Frontal cortex (tissue), 4 donors: ENCODE results near the gene NAV2. TPM values are rescaled to one million over a fixed set of nuclear protein-coding genes. Genes with fewer than 3 reads are reported as not detected.

Experiments used
- DNase-seq, 2 donors: peaks; one replicate each; pipeline ENCODE4 v3.0.0; 2012; ENCODE audit warnings: low spot score in 2 of 2
- FAIRE-seq: peaks from 2 replicates; lab custom pipeline; 2012; peaks lifted over from hg19 to GRCh38; lab: Jason Lieb, UNC
- total RNA-seq: library from RNA; depleted of rRNA; stranded (reverse); fragments of >200 nt; gene quantifications from one replicate; pipeline ENCODE4 v1.2.3, GENCODE V29; 2014
- donor health status: control.
- donor health status: control.
- donor health status: control.

Gene NAV2, protein sequence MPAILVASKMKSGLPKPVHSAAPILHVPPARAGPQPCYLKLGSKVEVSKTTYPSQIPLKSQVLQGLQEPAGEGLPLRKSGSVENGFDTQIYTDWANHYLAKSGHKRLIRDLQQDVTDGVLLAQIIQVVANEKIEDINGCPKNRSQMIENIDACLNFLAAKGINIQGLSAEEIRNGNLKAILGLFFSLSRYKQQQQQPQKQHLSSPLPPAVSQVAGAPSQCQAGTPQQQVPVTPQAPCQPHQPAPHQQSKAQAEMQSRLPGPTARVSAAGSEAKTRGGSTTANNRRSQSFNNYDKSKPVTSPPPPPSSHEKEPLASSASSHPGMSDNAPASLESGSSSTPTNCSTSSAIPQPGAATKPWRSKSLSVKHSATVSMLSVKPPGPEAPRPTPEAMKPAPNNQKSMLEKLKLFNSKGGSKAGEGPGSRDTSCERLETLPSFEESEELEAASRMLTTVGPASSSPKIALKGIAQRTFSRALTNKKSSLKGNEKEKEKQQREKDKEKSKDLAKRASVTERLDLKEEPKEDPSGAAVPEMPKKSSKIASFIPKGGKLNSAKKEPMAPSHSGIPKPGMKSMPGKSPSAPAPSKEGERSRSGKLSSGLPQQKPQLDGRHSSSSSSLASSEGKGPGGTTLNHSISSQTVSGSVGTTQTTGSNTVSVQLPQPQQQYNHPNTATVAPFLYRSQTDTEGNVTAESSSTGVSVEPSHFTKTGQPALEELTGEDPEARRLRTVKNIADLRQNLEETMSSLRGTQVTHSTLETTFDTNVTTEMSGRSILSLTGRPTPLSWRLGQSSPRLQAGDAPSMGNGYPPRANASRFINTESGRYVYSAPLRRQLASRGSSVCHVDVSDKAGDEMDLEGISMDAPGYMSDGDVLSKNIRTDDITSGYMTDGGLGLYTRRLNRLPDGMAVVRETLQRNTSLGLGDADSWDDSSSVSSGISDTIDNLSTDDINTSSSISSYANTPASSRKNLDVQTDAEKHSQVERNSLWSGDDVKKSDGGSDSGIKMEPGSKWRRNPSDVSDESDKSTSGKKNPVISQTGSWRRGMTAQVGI (N-terminal part only)
- 15.5 TPM for total RNA-seq

DNA sequence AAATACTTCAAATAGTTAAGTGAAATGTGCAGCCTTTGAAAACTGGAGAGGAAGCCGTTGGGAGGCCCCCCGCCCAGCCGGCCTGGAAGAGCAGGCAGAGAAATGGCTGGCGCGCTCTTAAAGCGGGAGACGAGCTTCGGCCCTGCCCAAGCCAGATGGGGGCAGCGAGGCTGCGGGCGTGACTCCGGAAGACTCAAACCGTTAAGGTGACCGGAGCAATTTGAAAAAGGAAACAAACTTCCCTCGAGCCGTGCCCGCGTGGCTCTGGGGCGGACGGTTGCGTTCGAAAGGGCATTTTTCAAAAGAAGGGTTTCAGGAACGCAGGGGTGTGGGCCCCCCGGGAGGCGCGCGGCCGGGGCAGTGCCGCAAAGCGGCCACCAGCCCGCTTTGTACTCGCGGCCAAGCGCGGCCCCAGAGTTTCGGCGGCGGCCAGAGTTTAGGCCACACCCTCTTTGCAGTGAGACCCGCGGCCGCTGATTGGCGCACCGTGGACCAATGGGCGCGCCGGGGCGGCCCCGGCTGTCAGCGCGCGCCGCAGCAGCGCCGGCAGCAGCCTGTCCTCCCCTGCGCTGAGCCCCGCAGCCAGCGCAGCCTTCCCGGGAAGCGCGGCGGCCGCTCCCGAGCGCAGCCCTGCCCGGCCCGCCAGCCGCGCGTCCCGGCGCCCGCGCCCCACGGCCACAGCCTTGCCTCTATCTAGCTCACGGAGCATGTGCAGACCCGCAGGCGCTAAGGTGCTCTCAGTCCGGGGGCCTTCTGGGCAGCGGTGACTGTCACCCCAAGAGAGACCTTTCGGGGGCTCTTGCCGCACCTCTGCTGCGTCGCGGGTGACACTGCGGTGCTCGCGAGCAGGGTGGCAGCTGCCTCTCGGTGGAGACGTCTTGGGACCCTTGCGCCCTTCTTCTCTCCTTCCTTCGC lies at the start of gene NAV2:
TSS of gene NAV2 (plus strand) at position 557 of the 915 bp plus-strand sequence. CDS start 859 bp downstream, outside the sequence.
- no peak for FAIRE-seq
- peak; percentile 88 to 92 for DNase-seq

DNA sequence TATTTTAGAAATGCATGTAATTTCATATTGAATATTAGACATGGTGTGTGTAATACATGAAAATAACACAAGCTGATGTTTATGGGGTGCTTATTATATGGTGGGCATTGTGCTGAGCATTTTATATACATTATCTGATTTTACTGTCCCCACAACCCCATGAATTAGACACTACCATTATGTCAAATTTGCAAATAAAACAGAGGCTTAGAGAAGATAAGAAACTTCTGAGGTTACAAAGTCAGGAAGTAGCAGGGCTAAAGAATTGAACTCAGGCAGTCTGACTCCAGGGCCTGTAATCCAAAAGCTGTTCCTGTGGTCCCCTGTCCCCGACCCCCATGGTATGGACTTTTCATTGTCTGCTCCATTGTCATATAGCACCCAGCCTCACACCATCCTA lies 49.4 kb upstream of the NAV2 start:
- no peak for DNase-seq
- no peak for FAIRE-seq

DNA sequence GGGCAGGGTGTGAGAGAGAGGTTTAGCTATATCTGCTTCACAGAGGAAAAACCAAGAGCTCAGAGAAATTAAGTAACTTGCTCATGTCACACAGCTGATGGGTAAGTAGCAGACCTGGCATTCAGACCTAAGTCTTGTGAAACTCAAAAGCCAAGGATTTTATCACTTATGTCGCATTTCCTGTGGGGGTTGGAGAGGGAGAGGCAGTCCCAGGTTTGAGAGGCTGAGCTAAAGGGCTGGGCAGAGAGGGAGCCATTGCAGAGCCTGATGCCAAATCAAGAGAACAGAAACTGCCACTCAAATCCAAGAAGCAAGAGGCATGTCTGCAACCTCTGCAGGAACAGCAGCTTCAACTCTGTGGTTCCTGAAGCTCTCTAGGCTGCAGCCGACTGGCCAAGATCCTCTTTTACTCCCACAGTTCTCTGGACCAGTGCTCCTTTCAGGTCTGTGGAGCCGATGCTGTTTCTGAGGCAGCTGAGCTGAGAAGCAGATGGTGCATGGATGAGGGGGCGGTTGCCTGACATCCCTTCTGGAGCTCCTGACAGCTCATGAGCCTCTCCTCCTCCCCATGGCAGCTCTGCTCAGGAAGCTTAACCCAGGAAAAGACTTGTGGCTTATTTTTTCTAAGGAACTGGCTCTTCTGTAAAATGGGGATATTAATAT lies 47.6 kb upstream of the NAV2 start:
- FAIRE-seq (no peak), DNase-seq (no peak)

DNA sequence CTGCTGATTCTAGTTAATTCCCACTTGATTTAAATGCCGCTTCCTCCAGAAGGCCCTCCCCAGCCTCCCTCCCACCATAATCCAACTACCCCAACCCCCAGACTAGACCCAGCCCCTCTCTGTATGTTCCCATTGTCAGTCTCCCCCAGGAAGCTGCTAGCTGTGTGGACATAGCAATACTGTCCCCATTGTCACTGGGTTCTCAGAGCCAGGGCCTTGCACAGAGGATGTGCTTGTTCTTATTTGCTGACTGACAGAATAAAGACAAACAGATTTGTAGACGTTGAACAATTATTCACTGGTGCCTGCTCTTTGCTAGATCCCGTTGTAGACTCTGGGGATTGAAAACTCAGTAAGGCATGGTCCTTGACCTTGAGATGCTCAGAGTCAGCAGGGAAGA lies 45.7 kb upstream of the NAV2 start:
- FAIRE-seq (no peak), DNase-seq (peak in 1 of 2 donors; percentile 39)

DNA sequence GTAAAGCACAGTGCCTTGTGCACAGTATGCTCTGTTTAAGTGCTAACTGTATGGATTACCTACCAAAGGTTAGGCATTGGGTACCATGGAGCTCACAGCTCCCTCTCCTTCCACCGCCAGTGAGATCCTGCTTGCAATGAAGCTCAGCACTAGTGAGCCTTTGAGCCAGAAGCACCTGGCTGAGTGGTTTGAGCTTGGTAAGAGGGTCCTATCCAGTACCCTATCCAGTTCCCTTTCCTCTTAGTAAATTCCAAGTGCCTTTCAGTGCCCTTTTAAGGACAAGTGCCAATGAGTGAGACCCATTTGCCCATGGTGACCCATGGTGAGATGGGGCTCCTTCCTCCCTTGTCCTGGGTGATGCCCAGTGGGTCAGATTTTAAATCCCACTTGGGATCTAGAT lies 43.1 kb upstream of the NAV2 start:
- FAIRE-seq (no peak), DNase-seq (no peak)

DNA sequence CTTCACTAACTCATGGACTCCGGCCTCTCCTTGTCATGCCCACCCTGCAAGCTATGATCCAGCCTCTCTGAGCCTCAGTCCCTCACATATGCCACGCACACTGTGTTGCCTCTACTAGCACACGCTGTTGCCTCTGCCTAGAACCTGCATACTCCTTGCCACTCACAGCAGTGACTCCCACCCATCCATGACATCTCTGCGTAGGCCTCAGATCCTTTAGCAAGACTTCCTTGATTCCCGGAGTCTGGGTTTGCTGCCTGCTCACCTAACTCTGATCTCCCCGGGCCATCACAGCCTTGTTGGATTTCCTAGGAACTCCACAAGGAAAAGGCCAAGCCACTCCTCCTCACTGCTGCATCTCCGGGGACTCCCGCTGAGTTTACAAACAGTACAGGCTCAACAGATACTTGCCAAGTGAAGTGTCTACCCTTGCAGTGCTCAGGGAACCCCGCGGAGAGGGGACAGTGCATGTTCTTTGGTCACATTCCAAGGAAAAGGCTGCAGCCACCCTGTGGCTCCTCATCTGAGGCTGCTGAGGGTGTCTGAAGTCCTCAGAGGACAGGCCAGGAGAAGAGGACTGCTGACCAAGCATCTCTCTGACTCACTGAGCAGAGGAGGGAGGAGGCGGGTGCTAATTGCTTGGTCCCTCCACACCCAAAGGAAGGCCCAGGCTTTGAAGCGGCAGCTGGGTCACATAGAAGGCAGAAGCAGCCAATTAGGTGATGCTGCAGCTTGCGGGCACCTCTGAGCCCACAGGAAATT lies 42.4 kb upstream of the NAV2 start:
- DNase-seq (peak in 1 of 2 donors; percentile 45), FAIRE-seq (no peak)

DNA sequence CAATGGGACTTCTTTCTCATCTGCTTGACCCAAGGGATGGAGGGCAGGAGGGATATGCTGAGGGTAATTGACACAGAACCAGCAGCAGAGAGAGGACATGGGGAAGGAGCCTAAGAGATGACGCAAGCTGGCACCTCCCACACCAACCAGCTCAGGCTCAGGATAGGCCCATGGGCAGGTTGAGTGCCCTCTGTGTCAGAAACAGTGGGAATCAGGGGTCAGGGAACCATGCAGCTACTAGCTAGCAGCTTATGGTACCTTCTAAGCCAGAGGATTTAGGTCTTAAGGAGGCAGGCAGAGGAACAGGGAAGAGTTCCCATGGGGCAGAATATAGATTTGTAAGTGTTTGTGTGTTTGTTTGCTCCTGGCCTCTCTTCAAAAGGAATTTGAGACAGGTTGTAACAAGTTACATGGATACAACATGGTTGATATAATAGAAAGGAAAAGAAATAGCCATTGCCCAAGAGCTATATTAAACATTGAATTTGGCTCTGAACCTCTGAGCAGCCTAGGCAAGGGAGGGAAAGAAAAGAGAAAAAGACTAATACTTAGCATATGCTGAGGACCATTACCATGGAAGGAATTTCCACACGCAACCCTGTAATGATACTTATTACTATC lies 39.9 kb upstream of the NAV2 start:
- FAIRE-seq (no peak), DNase-seq (no peak)

DNA sequence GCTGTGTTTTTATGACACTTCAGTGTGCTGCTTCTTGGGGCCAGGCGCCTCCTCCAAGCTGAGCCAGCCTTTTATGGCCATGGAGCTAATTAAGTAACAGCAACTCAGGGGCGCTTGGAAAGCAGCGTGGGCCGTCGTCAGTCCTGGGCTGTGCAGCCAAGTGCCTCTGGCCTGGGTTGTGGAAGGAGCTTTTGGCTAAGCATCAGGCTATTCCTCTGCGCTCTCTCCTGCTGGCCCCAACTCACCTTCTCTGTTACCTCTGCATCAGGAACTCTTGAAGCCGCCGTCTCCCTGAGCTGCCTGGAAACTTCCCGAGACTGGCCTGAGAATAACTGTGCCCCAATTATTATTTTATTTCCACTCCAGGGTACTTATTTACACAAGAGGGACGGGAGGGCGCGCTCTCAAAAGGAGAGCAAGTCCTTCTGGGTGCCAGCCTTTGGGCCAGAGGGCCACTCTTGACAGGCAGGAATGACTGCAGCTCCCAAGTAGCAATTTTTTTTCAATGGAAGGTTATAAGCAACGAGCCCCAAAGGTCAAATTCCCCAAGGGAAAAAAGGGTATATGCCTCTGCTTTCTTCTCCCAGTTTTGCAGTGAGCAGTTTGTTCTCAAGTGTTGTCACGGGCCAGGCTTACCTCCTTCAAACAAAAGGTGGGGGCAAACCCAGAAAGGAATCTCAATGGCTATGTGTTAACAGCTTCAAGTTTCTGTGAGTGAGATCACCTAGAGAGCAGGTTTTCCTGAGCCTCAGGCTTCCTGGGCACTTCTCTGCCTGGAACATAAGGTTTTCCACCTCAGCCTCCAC lies 38.5 kb upstream of the NAV2 start:
- FAIRE-seq: no peak
- DNase-seq: no peak

DNA sequence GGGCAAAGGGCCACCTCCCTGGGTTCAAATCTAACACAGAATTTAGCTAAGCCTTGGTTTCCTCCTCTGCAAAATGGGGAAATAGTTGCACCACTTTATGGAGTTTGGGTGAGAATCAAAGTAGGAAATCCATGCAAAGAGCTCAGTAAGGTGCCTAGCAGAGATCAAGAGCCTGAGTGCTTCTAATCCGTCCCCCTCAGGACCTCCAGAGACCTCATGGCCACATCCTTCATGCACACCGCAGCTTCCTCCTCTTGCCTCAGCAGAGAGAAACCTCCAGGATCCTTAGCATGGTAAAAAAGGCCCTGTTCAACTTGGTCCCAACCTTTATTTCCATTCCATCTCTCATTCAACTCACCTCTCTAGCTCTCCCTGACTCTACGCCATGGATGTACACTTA lies 37.8 kb upstream of the NAV2 start:
- no peak for FAIRE-seq

DNA sequence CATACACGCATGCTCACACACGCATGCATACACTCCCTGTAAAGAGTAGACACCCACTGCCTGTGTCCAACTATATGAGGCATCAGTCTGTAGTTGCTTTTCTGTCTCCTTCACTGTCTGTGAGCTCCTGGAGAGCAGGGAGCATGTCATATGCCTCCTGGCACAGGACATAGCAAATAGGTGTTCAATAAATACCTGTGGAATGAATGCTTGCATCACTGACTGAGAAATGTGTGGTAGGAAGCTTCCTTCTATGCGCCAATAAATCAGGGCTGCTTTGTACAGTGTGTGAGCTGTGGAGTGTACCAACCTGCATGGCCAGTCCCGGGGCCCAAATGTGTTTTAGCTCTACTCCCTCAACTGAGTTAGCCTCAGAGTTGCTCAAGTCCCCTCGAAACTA lies 37.2 kb upstream of the NAV2 start:
- no peak for FAIRE-seq
- DNase-seq: no peak

More for the DNA sequence above, 37.8 kb upstream of the NAV2 start:
- no peak for DNase-seq

DNA sequence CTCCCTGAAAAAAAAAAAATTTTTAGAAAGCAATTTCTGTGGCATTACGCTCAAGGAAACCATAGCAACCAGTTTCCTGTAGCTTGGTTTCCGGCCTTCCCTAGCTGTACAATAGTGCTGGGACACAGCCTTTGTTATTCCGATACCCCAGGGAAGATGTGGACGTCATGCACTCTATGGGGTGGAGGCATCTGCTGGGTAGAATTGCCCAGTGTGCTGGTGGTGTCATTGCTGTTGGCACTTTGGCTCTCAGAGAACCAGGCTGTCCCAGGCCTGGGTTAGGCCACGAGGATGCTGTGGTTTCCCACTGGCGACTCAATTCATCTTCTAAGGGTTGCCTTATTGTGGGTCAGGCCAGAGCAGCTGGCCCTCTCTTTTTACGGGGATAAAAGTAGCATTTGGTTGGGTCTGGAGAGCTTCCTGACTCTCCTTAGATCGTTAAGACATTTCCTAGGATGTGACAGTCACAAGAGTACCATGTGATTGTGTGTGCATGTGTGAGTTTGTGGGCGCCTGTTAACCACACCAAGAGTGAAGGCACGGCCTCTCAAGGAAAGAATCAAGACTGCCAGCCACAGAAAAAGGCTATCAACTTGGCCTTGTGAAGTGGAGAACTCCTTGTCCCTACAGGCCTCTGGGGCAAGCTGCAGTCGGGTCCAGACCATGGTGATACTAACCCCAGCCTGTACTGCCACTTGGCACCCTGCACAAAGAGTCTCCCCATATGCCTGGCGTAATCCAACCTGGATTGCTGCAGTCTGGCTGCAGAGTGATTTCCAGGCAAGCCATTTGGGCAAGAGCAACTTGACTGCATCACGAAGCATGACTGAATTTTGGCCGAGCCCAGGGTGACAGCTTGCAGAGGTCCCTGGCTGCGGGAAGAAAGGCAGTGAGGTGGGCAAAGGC lies 35.9 kb upstream of the NAV2 start:
- FAIRE-seq (no peak), DNase-seq (peak in 1 of 2 donors; percentile 32)

DNA sequence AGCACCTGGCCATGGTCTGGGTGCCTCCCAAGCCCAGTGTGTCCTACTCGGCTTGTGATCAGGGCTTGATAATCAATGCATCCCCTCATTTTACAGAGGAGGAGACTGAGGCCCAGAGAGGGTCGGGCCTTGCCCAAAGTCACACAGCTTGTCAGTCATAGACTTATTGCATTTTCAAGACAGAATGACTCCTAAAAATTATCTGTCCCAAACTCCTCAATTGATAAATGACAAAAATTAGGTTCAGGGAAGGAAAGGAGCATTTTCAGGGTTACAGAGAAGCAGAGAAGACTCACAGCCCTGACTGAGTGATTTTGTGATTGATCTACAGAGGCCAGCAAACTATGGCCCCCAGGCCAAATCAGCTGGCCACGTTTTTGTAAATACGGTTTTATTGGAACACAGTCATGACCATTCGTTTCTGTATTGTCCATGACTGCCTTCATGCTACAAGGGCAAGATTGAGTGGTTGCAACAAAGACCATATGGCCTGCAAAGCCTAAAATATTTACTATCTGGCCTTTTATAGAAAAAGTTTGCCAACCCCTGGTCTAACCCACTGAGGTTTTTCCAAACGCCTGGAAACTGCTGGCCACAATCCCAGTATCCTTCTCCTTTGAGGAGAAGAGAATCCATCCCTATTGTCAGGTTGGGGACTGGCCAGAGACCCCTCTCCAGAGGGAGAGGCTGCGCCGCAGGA lies 35.1 kb upstream of the NAV2 start:
- DNase-seq (no peak), FAIRE-seq (no peak)

DNA sequence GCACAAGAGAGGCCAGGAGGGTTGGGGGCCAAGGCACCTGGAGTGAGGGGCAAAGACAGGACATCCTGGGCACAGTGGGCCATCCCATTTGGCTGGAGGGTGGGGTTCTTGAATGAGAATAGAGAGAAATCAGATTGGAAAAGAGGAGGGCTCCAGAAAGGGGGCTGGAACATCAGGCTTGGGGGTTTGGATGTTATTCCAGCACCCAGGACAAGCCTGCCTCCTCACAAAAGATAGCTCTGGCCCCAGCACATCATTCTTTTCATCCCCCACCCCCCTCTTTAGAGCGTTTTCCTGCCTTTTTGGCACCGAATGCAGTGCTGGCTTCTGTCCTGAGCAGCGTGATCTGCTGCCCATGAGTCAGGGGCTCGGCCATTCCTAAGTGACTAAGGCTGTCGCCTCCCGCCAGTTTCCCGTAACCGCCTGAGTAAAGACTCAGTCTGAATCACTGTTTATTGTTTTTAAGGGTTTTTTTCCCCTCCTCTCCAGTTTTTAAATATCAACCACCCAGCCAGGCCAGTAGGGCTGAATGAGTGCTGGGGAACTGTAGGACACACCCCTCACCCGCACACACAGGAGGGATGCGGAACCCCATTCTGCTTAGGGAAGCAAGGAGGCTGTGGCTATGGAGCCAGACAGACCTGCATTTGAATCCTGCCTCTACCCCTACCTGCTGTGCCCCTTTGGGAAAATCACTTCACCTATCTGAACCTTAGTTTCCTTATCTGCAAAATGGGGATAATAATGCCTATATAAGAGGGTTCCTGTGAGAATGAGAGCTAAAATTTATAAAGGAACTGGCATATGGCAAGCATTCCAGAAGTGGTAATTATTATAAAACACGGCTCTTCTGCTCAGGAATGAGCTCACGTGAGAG lies 32.4 kb upstream of the NAV2 start:
- peak in 1 of 2 donors; percentile 58 for DNase-seq
- no peak for FAIRE-seq

DNA sequence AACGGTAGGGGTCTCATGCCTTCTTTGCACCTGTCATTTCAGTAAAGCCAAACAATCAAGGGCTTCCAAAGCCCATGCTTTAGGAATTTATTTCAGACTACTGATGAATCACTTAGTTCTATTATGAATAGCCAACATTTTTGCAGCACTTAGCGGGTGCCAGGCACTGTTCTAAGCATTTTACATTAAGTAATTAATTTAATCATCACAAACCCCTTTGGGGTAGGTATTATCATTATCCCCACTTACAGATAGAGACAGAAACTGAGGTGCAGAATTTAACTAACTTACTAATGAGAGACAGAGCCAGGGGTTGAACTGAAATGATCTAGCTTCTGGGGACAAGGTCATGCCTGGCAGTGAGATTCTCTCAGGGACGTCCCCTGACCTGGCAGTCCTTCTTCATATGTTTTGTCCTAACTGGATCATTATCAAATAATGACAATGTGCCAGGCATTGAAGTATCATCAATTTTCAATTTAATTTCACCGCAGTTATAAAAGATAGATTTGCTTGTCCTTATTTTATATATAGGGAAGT lies 31.7 kb upstream of the NAV2 start:
- DNase-seq (no peak), FAIRE-seq (no peak)
